Fibroblast of pulmonary artery (primary cell): ENCODE measurements around the gene CSTF2.
"Not testable (repeated sequence)": the region's sequence is repeated elsewhere in the genome, so short reads cannot be mapped to it uniquely, and the experiment has no call there.

Experiments used
- DNase-seq: peaks from one replicate; pipeline ENCODE4 v3.0.0-alpha.2; 2010; ENCODE audit warnings: low read depth
- H3K4me3 ChIP-seq: replicated peaks from 2 replicates; pipeline ENCODE4 v1.5.1; 2011; ENCODE audit warnings: low read depth, mild to moderate bottlenecking, control low read depth, low read length, moderate library complexity
- CTCF ChIP-seq: IDR thresholded peaks from 2 replicates; pipeline ENCODE4 v1.5.1; 2011; ENCODE audit warnings: mild to moderate bottlenecking, control low read depth, low read length, inconsistent platforms; ENCODE audit errors: missing control alignments

CSTF2 gene, protein sequence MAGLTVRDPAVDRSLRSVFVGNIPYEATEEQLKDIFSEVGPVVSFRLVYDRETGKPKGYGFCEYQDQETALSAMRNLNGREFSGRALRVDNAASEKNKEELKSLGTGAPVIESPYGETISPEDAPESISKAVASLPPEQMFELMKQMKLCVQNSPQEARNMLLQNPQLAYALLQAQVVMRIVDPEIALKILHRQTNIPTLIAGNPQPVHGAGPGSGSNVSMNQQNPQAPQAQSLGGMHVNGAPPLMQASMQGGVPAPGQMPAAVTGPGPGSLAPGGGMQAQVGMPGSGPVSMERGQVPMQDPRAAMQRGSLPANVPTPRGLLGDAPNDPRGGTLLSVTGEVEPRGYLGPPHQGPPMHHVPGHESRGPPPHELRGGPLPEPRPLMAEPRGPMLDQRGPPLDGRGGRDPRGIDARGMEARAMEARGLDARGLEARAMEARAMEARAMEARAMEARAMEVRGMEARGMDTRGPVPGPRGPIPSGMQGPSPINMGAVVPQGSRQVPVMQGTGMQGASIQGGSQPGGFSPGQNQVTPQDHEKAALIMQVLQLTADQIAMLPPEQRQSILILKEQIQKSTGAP

DNA sequence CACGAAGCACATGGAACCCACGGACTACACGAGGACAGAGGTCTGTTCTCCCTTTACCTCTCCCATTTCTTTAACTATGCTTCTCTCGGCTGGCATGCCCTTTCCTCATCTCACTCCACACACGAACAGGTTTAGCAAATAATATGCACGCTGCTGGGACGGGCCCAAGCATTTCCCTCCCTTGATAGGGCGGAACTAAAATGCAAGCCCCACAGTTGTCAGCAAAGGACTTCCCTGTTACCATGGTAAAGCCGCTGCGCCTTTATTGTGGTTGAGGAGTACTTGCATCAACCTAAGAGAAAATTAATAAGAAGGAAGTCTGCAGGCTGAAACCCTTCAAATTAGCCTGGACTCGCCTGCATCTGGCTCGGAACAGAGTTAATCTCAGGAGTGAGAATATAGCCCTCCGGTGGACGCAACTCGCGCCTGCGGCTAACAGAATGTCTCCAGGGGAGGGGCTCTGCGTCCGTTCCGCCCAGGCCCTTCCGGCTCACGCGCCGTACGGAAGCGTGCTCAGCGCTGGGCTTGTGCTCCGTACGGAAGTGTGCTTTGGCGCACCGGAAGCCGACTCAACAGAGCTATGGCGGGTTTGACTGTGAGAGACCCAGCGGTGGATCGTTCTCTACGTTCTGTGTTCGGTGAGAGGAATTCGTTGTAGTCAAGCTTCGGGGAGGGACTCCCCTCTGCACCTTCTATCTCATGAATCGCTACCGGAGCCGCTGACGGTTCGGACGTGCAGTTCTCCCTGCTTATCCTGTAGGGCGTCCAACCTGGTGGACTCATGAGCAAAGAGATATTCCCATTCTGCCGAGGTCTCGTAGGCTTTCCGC lies at the start of gene CSTF2:
TSS of gene CSTF2 (plus strand) at position 555 of the 830 bp plus-strand sequence. CDS start at position 581, 26 bp downstream.
- DNase-seq = peak; percentile 85
- peak within 1 kb of the TSS; percentile 85 for H3K4me3 ChIP-seq
- peak; percentile 5 for TF ChIP-seq CTCF

GRCh38 chrX:100796371-100796770 lies 23.8 kb upstream of the CSTF2 start:
- DNase-seq, H3K4me3 ChIP-seq: not testable (repeated sequence)

DNA sequence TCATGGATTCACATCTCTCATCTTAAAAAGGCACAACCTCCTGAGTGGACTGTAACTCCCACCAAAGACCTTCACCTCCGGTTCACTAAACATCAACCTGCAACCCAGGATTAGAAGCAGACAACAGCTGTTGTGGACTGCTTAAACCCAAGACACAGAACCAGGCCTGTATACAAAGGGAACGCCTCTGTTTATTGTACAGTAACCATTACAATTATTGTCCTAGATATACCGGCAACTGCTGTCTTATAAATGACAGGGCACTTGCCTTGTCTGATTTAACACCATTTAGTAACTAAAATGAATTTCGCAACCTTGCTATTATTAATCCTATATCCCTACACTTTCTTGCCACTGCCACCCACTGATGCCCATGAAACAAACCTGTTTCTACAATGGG lies 22.8 kb upstream of the CSTF2 start:
- no peak for DNase-seq
- TF ChIP-seq CTCF = no peak
- H3K4me3 ChIP-seq = no peak overlapping the region

DNA sequence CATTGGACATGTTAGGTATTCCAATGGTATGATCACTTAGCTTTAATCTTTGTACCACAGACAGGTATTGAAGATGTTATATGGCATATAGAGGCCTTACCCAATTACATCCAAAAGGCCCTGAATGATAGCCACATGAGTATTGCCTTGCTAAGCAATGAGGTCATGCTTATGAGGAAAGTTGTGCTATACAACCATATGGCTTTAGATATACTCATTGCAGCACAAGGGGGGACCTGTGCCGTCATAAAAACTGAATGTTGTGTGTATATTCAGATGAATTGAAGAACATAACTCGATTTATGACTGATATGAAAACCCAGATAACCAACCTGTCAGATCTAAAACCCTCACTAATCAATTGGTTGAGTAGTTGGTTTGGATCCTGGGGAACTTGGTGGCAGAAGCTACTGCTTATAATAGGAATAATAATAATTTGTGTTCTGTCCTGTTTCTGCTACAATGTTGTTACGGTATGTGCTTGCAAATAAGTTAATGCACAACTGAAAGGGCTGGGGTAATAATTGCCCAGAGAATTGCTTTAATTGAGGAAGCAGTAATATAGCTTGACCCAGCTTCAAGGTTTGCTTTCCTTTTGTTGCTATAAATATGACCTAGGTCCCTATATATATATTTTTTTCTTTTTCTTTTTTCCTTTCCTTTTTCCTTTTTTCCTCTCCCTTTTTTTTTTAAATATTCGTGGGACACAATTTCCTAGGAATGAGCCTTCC lies 21.5 kb upstream of the CSTF2 start:
- H3K4me3 ChIP-seq = no peak overlapping the region
- DNase-seq = no peak
- no peak for TF ChIP-seq CTCF

DNA sequence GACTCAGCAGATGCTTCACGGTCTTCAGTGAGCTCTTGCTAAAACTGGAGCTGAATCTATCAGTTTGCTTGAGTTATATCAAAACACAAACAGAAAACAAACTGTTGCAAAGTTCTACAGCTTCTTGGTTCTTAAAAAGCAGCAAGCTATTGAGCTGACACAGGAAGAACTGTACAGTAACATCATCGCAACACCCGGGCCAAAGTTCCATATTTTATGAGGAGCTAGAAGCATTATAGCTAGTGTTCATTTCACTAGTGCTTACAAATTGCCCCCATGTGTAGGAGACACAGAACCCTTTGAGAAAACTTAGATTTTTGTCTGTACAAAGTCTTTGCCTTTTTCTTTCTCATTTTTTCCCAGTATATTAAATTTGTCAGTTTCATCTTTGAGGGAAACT lies 17.3 kb upstream of the CSTF2 start:
- H3K4me3 ChIP-seq = no peak overlapping the region
- TF ChIP-seq CTCF = no peak
- no peak for DNase-seq

DNA sequence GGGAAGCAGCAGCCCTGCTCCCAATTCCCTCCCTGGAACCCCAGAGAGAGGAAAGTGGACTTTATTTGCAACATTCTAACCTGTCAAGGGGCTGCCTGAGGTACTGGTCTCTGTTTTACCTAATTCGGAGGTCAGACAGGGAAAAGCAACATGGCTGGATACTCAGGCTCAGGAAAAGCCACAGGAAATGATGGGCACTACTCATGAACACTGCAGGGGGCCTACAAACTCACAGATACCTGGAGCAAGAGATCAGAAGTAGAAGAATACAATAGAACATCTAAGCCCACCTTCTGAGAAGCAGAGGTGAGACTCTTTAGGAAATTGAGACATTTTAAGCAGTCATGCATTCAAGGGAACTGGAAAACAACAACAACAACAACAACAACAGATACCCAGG lies 15.4 kb upstream of the CSTF2 start:
- no peak overlapping the region for H3K4me3 ChIP-seq
- DNase-seq = no peak
- no peak for TF ChIP-seq CTCF

DNA sequence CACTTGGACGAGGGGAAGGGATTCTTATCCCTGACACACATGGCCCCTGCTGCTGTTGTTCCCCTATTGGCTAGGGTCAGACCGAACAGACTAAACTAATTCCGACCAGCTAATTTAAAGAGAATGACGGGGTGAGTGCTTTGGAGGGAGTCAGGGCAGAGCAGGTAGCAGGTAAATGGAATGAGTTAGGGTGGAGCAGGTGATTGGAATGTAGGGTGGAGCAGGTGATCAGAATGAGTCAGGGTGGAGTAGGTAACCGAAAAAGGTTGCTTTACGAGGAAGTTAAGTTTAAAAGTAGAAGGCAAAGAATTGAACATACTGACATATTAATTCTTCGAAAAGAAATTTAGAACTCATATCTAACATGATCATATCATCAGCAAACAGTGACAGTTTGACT lies 11.9 kb upstream of the CSTF2 start:
- not testable (repeated sequence) for H3K4me3 ChIP-seq, DNase-seq
